ENCODE results near the gene ATPAF1.

ATPAF1 gene

GRCh38 chr1:46638921-46639320 lies 29.2 kb downstream of the ATPAF1 start:
- no peaks in the 10 kb centered on the region for H3K4me1 ChIP-seq
- no peak for TF ChIP-seq CTCF (IDR thresholded peaks at IDR 0.05; ENCODE audit: low read depth, low read length)
- no peak for DNase-seq
- no peak overlapping the region for H3K4me3 ChIP-seq (ENCODE audit: low read depth, low read length)
- no peaks in the 10 kb centered on the region for H3K9me3 ChIP-seq
- no peaks in the 10 kb centered on the region for H3K36me3 ChIP-seq
- no peaks in the 10 kb centered on the region for H3K27me3 ChIP-seq

GRCh38 chr1:46637444-46638083 lies 30.6 kb downstream of the ATPAF1 start:
- Histone ChIP-seq H3K9me3 (no peaks in the 10 kb centered on the region), H3K36me3 (no peaks in the 10 kb centered on the region), H3K4me1 (no peaks in the 10 kb centered on the region), H3K27me3 (no peaks in the 10 kb centered on the region), H3K4me3 (ENCODE audit: low read depth, low read length) (no peak overlapping the region)
- TF ChIP-seq CTCF (IDR thresholded peaks at IDR 0.05; ENCODE audit: low read depth, low read length) = no peak
- no peak for DNase-seq

- no peak overlapping the region for H3K4me3 ChIP-seq (ENCODE audit: low read depth, low read length)
- no peak for TF ChIP-seq CTCF (IDR thresholded peaks at IDR 0.05; ENCODE audit: low read depth, low read length)
- H3K36me3 ChIP-seq = no peaks in the 10 kb centered on the region
- no peaks in the 10 kb centered on the region for H3K27me3 ChIP-seq
- H3K4me1 ChIP-seq = no peaks in the 10 kb centered on the region
- no peaks in the 10 kb centered on the region for H3K9me3 ChIP-seq
- DNase-seq = no peak
These were observed 33.0 kb downstream of the ATPAF1 start for GRCh38 chr1:46635205-46635604.

- Histone ChIP-seq H3K27me3 (no peaks in the 10 kb centered on the region), H3K4me1 (no peaks in the 10 kb centered on the region), H3K9me3 (no peaks in the 10 kb centered on the region), H3K36me3 (no peaks in the 10 kb centered on the region), H3K4me3 (ENCODE audit: low read depth, low read length) (no peak overlapping the region)
- no peak for TF ChIP-seq CTCF (IDR thresholded peaks at IDR 0.05; ENCODE audit: low read depth, low read length)
- no peak for DNase-seq
These were observed 37.4 kb downstream of the ATPAF1 start for GRCh38 chr1:46630719-46631118.

DNA sequence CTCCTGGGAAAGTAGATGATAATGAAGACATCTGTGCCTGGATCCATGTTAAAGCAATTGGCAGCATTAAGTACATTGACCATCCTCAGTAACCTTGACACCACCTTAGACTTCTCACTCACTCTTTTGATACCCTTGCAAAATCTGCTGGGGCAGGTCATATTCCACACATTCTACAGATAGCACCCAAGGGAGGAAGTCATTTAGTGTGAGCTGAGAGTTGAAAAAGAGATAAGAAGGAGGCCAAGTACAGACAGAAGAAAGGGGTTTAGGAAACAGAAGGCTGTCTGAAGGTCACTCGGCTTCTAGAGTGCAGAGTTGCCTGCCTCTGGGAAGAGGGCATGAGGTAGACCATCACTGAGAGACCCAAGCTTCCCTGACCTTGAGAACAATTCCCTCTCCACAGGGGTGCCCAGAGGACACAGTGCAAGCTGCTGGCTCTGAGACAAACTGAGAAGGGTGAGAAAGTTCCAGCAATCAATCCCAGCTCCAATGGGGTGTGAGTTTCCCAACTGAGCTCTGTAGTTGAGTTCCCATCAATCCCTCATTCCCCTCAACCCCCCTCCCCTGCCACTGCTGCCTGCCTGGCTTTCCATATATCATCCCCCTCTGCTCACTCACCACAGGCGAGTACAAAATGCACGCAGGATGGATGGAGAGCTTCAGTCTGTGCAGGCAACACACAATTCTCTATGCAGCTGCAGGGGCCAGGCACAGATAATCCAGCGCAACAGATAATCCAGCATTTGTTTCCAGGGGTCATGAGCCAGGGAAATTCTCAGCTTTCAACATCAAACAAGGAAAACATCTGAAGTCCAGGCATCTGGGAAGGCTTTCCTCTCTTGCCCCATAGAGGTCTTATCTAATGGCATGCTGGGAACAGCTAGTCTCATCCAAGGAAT lies 44.2 kb downstream of the ATPAF1 start:
- DNase-seq = no peak
- Histone ChIP-seq H3K4me1 (no peaks in the 10 kb centered on the region), H3K36me3 (no peaks in the 10 kb centered on the region), H3K9me3 (no peaks in the 10 kb centered on the region), H3K4me3 (ENCODE audit: low read depth, low read length) (no peak overlapping the region), H3K27me3 (no peaks in the 10 kb centered on the region)
- no peak for TF ChIP-seq CTCF (IDR thresholded peaks at IDR 0.05; ENCODE audit: low read depth, low read length)

GRCh38 chr1:46622344-46622743 lies 45.8 kb downstream of the ATPAF1 start:
- Histone ChIP-seq H3K9me3 (no peaks in the 10 kb centered on the region), H3K36me3 (no peaks in the 10 kb centered on the region), H3K4me3 (ENCODE audit: low read depth, low read length) (no peak overlapping the region), H3K27me3 (no peaks in the 10 kb centered on the region), H3K4me1 (no peaks in the 10 kb centered on the region)
- DNase-seq = no peak
- peak; percentile 35 for TF ChIP-seq CTCF (IDR thresholded peaks at IDR 0.05; ENCODE audit: low read depth, low read length)
